T-helper 2 cell treated with Interferon-gamma antibody and Interleukin-4, amounts not matched to agents 5 μg/mL and 100 μg/mL, for 36 hours (primary cell): ENCODE data around the gene EPN1.

ENCODE experiments used
- DNase-seq: peaks from one replicate; pipeline ENCODE4 v3.0.0; 2021; ENCODE audit warnings: low spot score
- H3K27ac Mint-ChIP-seq: one replicate; pipeline ENCODE4 v1.8.0; 2021; ENCODE audit warnings: mild to moderate bottlenecking, mixed read lengths
- H3K27me3 Mint-ChIP-seq: one replicate; pipeline ENCODE4 v1.8.0; 2021; ENCODE audit warnings: low read depth, mixed read lengths
- H3K36me3 Mint-ChIP-seq: one replicate; pipeline ENCODE4 v1.8.0; 2021; ENCODE audit warnings: low read depth, mixed read lengths
- H3K4me1 Mint-ChIP-seq: one replicate; pipeline ENCODE4 v1.8.0; 2021; ENCODE audit warnings: low read depth, mixed read lengths
- H3K4me3 Mint-ChIP-seq: one replicate; pipeline ENCODE4 v1.8.0; 2022; ENCODE audit warnings: mild to moderate bottlenecking, moderate library complexity, mixed read lengths
- H3K9me3 Mint-ChIP-seq: one replicate; pipeline ENCODE4 v1.8.0; 2021; ENCODE audit warnings: mixed read lengths

EPN1 gene

GRCh38 chr19:55642153-55643002, 32.6 kb upstream of the EPN1 start:
- Mint-ChIP-seq H3K4me3 (peak overlapping the region; percentile 93), H3K4me1 (peaks cover 33% of the 10 kb centered on the region), H3K27ac (peak overlapping the region; percentile 96), H3K36me3 (peaks cover 24% of the 10 kb centered on the region), H3K27me3 (no peaks in the 10 kb centered on the region), H3K9me3 (peaks cover 3% of the 10 kb centered on the region)
- DNase-seq, result no peak

- peak; percentile 83 for DNase-seq
- Mint-ChIP-seq H3K4me3 (peak within 1 kb of the TSS; percentile 93), H3K9me3 (peaks cover 3% of the 10 kb centered on the region), H3K27me3 (no peaks in the 10 kb centered on the region), H3K27ac (peak within 1 kb of the TSS; percentile 96), H3K4me1 (peaks cover 33% of the 10 kb centered on the region), H3K36me3 (peaks cover 18% of the 10 kb centered on the region)
Measured at GRCh38 chr19:55643003-55643886, 31.8 kb upstream of the EPN1 start, which contains the start of gene ZNF581. Gene ZNF581 (plus strand): TSS chr19:55643649. CDS start chr19:55644572, 923 bp downstream.

DNA sequence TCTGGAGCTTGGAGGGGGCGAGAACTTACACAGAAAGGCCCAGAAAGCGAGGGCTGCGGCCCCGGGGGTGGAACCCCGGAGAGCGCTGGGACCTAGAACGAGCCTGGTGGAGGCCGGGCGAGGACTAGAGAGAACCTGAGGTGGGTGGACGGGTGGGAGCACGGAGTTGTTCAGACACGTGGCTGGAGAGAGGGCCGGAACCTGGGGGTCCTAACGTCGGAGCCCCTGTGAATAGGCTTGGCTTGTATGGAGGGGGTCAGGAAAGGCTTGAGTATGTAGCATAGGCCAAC, 31.2 kb upstream of the EPN1 start:
- Mint-ChIP-seq H3K36me3 (peaks cover 16% of the 10 kb centered on the region), H3K9me3 (peaks cover 3% of the 10 kb centered on the region), H3K4me3 (peak overlapping the region; percentile 93), H3K27ac (peak overlapping the region; percentile 91), H3K27me3 (no peaks in the 10 kb centered on the region), H3K4me1 (peaks cover 34% of the 10 kb centered on the region)
- DNase-seq, result no peak

DNA sequence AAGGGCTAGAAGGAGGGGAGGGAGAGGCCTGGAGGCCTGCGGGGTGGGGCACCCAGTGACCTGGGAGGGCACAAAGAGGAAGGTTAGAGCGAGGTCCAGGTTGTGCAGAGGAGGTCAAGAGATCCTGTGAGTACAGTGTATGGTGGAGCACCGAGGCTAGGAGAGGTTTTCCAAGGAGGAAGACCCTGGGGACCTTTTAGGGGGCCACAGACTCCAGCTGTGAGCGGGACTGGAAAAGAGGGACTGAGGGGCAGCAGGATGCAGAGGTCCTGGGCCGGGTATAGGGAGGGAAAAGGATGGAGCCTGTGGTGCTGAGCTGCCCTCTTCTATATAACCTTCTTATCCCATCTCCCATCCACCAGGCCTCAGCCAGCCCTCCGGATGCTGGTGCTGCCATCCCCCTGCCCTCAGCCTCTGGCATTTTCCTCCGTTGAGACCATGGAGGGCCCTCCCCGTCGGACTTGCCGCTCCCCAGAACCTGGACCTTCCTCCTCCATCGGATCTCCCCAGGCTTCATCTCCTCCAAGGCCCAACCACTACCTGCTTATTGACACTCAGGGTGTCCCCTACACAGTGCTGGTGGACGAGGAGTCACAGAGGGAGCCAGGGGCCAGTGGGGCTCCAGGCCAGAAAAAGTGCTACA, 30.7 kb upstream of the EPN1 start:
- peak overlapping the region; percentile 93 for H3K4me3 Mint-ChIP-seq
- H3K27ac Mint-ChIP-seq, result peak overlapping the region; percentile 91
- no peaks in the 10 kb centered on the region for H3K9me3 Mint-ChIP-seq
- no peaks in the 10 kb centered on the region for H3K27me3 Mint-ChIP-seq
- H3K4me1 Mint-ChIP-seq, result peaks cover 30% of the 10 kb centered on the region
- no peak for DNase-seq
- H3K36me3 Mint-ChIP-seq, result peaks cover 12% of the 10 kb centered on the region

GRCh38 chr19:55644842-55645511, 30.0 kb upstream of the EPN1 start:
- Mint-ChIP-seq H3K9me3 (no peaks in the 10 kb centered on the region), H3K4me1 (peaks cover 34% of the 10 kb centered on the region), H3K36me3 (peaks cover 16% of the 10 kb centered on the region)

GRCh38 chr19:55645512-55645881, 29.5 kb upstream of the EPN1 start:
- no peak for DNase-seq
- Mint-ChIP-seq H3K4me3 (peak overlapping the region; percentile 57), H3K9me3 (no peaks in the 10 kb centered on the region), H3K4me1 (peaks cover 31% of the 10 kb centered on the region), H3K36me3 (peaks cover 18% of the 10 kb centered on the region), H3K27me3 (no peaks in the 10 kb centered on the region), H3K27ac (peak overlapping the region; percentile 57)

More at GRCh38 chr19:55644842-55645511, 30.0 kb upstream of the EPN1 start:
- Mint-ChIP-seq H3K4me3 (peak overlapping the region; percentile 93), H3K27ac (no peak overlapping the region), H3K27me3 (no peaks in the 10 kb centered on the region)
- DNase-seq, result no peak

DNA sequence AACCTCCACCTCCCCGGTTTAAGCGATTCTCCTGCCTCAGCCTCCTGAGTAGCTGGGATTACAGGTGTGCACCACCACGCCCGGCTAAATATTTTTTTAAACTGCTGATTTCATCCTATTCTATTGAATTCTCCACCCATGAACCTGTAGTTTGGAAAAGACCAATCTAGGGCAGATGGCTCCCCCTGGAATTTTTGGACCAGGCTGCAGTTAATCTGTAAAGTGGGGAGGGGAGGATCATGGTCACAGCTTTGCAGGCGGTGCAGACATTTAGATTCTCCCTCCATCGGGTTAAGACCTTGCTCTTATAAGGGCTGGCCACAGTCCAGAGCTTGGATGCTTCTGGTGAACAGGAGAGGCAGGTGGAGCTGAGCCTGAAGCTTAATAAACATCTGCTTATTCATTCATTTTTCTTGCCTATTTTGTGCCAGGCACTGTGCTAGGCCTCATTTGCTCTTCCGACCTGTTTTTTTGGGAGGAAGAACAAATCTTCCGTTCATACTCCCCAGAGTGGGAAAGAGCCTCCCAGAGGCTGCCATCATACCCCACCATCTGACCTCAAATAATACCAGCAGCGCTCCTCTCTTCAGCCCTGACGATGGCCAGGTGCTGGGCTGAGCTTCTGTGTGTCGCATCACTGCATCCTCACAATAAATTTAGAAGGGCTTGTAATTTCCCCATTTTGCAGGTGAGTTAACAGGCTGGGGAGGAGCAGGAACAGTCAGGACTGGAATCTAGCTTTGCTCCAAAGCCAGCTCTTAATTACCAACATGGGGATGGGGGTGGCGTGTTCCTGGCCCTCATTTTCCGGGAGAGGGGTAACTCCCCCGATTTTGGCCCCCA, 27.9 kb upstream of the EPN1 start:
- Mint-ChIP-seq H3K4me3 (peak overlapping the region; percentile 79), H3K27ac (peak overlapping the region; percentile 72)
- no peak for DNase-seq

GRCh38 chr19:55647732-55648584, 27.1 kb upstream of the EPN1 start, which contains the start of gene CCDC106:
Gene CCDC106 (plus strand): TSS chr19:55648212. CDS start chr19:55649047, 835 bp downstream.
- Mint-ChIP-seq H3K27ac (peak within 1 kb of the TSS; percentile 81), H3K36me3 (peaks cover 17% of the 10 kb centered on the region), H3K27me3 (no peaks in the 10 kb centered on the region), H3K9me3 (no peaks in the 10 kb centered on the region), H3K4me3 (peak within 1 kb of the TSS; percentile 79), H3K4me1 (peaks cover 25% of the 10 kb centered on the region)
- no peak for DNase-seq

More for the DNA sequence above, 27.9 kb upstream of the EPN1 start:
- H3K4me1 Mint-ChIP-seq, result peaks cover 27% of the 10 kb centered on the region
- H3K27me3 Mint-ChIP-seq, result no peaks in the 10 kb centered on the region
- H3K9me3 Mint-ChIP-seq, result no peaks in the 10 kb centered on the region
- H3K36me3 Mint-ChIP-seq, result peaks cover 18% of the 10 kb centered on the region

GRCh38 chr19:55648585-55649267, 26.3 kb upstream of the EPN1 start:
- Mint-ChIP-seq H3K9me3 (no peaks in the 10 kb centered on the region), H3K4me1 (peaks cover 21% of the 10 kb centered on the region), H3K36me3 (peaks cover 13% of the 10 kb centered on the region), H3K27me3 (no peaks in the 10 kb centered on the region), H3K27ac (peak overlapping the region; percentile 81), H3K4me3 (peak overlapping the region; percentile 77)
- DNase-seq, result no peak

- Mint-ChIP-seq H3K27me3 (no peaks in the 10 kb centered on the region), H3K4me1 (peaks cover 15% of the 10 kb centered on the region), H3K4me3 (peak overlapping the region; percentile 77), H3K36me3 (peaks cover 13% of the 10 kb centered on the region), H3K9me3 (no peaks in the 10 kb centered on the region), H3K27ac (peak overlapping the region; percentile 78)
- no peak for DNase-seq
Measured at GRCh38 chr19:55649268-55650125, 25.5 kb upstream of the EPN1 start.

GRCh38 chr19:55650126-55650557, 24.9 kb upstream of the EPN1 start:
- peaks cover 15% of the 10 kb centered on the region for H3K4me1 Mint-ChIP-seq

More at GRCh38 chr19:55650126-55650557, 24.9 kb upstream of the EPN1 start:
- H3K4me3 Mint-ChIP-seq, result peak overlapping the region; percentile 46
- peaks cover 13% of the 10 kb centered on the region for H3K36me3 Mint-ChIP-seq
- H3K9me3 Mint-ChIP-seq, result no peaks in the 10 kb centered on the region
- no peak for DNase-seq
- no peaks in the 10 kb centered on the region for H3K27me3 Mint-ChIP-seq
- peak overlapping the region; percentile 78 for H3K27ac Mint-ChIP-seq
